GM19025 (cell line): ENCODE results near the gene TMEM132D.
"Not testable (repeated sequence)": the region's sequence is repeated elsewhere in the genome, so short reads cannot be mapped to it uniquely, and the experiment has no call there.

Source experiments
- ATAC-seq: cut with Tn5 transposase; IDR thresholded peaks from one replicate; pipeline ENCODE4 v1.9.1; 2021; ENCODE audit warnings: mild to moderate bottlenecking, low read depth, moderate library complexity; ENCODE audit not compliant: unreplicated experiment

The TMEM132D gene

GRCh38 chr12:129049917-129050316 is 853.9 kb downstream of the TMEM132D start:
- no peak for ATAC-seq

GRCh38 chr12:129043334-129043733 is 860.5 kb downstream of the TMEM132D start:
- ATAC-seq = not testable (repeated sequence)

DNA sequence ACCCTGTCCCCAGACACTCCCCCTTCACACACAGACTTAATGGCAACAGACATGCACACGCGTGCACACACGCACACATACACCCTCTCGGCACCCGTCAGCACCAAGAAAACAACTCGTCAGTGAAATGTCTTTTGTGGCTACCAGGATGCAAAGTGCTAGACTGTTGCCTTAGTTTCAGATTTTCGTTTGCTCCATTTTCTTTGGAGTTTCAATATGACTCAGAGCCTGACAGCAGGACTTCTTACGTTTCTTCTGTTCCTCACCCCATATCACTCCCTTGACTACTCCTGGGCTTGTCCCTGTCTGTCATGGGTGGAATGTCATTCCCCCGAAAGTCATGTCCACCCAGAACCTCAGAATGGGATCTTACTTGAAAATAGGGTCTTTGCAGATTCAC is 867.7 kb downstream of the TMEM132D start:
- ATAC-seq = no peak

DNA sequence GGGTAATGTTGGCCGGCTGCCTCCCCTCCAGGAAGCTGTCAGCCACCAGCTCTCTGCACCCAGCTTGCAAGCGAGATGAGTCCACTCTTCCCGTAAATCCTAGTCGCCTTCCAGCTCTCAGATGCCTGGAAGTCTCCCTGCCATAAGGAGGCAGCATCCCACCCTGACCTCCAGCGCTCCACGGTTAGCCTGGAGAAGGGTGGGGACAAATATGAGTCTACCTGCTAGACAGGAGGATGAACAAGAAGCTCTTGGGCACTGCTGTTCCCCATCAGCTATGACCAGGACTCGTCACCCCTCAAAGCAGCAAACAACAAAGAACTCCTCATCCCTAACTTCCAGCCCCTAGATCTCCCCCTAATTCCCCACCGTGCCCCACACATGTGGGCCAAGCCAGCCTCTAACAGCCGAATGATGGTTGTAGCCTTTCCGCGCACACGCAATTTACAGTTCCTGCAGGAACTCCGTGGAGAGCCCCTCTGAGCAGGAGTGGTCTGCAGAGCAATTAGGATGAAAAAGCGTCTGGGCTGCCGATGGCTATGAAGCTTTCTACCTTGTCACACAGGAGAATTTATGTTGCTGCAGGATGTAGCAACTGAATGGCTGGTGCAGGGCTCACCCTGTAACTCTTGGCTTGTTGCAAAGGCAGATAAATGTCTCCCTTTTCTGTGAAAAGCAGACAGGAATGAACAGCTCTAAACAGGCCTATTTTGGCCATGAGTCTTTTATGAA is 869.1 kb downstream of the TMEM132D start:
- no peak for ATAC-seq

DNA sequence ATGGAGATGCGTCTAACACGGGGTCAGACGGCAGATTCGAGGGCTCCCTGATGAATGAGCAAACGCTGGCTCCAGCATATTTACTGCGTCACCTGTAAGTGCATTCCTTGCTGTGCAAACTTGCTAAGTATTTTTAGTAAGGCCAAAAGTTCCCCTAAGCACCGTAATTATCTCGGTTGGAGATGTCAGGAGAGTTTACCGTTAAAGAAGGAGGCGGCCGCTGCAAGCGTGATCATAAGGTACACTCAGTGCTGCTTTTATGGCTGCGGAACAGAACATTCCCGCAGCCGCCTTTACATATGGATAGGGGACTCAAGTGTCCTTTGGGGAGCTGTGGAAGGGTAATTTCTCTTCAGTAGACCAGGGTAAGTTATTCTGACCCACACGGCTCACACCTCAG is 875.0 kb downstream of the TMEM132D start:
- no peak for ATAC-seq

DNA sequence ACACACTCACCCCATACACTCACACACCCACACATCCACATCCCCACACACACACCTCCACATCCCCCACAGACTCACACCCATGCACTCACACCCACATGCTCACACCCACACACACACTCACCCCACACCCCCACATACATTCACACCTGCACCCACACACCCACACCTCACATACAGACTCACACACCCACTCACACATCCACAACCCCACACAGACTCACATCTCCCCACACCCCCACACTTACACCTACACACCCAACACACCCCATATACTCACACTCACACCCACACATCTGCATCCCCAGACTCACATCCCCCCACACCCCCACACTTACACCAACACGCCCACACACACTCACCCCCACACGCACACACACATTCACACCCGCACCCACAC is 878.8 kb downstream of the TMEM132D start:
- no peak for ATAC-seq
